LNCaP clone FGC (cell line): ENCODE results near the gene LARGE1.

Experiments
- DNase-seq: peaks from one replicate; pipeline ENCODE4 v3.0.0-alpha.2; 2011; ENCODE audit warnings: low read depth
- H3K4me3 ChIP-seq: 2 replicates; pipeline ENCODE4 v1.5.1; 2011; ENCODE audit warnings: mild to moderate bottlenecking, low read depth, low read length, control low read depth
- TF ChIP-seq, protein P1 (sequence below): IDR thresholded peaks from 2 replicates; pipeline ENCODE4 v1.5.1; 2012; ENCODE audit warnings: mild to moderate bottlenecking; ENCODE audit not compliant: control insufficient read depth, insufficient read depth; ENCODE audit errors: extremely low read depth

The LARGE1 gene

DNA sequence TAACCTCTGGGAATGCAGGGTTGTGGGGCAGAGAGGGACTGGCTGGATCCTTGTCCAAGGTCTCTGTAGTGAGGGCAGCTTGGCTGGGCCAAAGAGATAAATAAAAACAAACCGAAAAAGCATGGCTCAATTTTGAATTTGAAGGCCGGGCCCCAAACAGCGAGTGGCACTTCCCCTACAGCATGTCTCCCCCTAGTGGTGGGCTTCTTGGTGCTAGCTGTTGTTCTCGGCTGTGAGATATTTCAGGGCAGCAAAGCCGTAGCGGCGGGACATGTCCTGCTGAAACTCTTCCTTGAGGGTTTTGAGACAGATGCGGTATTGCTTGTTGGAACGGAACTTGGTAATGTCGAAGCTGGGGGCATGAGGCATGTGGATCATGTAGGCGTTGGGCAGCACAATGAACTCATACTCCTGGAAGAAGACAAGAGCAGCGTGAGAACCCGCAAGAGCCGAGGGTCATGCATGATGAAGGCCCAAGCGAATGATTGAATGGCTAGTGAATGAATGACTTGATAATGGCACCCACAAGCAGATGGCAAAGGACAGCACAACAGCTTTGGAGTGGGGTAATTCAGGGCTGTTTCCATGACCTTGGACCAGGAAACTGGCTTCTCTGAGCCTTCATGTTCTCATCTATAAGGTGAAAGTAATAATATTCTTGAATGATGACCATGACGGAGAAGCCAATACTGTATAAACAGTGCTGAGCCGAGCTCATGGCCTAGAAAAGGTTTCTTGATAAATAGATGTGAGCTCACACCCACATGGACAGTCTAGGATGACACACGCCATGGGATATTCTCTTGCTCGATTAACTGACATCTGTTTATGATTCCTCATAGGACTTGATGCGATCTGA lies 645.8 kb downstream of the LARGE1 start:
- DNase-seq = no peak
- no peak overlapping the region for H3K4me3 ChIP-seq
- TF ChIP-seq, protein P1, sequence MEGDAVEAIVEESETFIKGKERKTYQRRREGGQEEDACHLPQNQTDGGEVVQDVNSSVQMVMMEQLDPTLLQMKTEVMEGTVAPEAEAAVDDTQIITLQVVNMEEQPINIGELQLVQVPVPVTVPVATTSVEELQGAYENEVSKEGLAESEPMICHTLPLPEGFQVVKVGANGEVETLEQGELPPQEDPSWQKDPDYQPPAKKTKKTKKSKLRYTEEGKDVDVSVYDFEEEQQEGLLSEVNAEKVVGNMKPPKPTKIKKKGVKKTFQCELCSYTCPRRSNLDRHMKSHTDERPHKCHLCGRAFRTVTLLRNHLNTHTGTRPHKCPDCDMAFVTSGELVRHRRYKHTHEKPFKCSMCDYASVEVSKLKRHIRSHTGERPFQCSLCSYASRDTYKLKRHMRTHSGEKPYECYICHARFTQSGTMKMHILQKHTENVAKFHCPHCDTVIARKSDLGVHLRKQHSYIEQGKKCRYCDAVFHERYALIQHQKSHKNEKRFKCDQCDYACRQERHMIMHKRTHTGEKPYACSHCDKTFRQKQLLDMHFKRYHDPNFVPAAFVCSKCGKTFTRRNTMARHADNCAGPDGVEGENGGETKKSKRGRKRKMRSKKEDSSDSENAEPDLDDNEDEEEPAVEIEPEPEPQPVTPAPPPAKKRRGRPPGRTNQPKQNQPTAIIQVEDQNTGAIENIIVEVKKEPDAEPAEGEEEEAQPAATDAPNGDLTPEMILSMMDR = peak; percentile 62

DNA sequence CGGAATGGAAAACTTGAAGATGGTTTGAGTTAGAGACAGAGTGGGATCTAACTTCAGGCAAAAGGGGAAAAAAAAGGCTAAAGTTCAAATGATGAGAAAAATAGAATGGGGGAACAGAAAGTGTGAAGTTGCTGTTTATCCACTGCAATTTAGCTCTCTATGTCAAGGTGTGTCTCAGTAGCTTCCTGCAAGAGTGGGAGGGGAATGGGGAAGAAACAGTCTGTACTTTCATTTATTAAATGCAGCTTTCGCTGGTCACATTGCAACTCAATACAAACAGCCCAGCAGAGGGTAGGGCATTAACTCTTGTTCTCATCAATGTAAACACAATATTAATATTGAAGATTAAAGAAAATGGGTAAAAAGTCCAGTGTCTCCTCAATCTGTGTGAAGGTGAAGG lies 647.4 kb downstream of the LARGE1 start:
- H3K4me3 ChIP-seq = no peak overlapping the region
- TF ChIP-seq, protein P1 = no peak

DNA sequence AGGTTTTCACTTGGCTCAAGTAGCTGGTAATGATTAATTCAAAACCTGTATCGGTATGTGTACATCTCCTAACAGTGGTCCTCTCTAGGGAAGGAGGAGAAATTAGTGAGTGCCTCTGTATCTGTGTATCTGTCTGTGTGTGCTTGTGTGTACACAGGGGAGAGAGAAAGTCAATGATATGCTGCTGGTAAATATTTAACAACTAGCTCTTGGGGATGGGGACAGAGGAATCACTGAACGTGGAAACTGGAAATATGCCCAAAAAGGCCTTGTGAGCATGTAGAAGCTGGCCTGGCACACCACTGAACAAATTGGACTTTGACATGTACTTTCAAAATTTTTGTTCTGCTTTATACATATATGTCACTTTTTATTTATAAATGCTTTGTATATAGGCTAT lies 648.1 kb downstream of the LARGE1 start:
- DNase-seq = peak; percentile 56
- H3K4me3 ChIP-seq = no peak overlapping the region
- TF ChIP-seq, protein P1 = no peak

More for the DNA sequence above, 647.4 kb downstream of the LARGE1 start:
- no peak for DNase-seq

DNA sequence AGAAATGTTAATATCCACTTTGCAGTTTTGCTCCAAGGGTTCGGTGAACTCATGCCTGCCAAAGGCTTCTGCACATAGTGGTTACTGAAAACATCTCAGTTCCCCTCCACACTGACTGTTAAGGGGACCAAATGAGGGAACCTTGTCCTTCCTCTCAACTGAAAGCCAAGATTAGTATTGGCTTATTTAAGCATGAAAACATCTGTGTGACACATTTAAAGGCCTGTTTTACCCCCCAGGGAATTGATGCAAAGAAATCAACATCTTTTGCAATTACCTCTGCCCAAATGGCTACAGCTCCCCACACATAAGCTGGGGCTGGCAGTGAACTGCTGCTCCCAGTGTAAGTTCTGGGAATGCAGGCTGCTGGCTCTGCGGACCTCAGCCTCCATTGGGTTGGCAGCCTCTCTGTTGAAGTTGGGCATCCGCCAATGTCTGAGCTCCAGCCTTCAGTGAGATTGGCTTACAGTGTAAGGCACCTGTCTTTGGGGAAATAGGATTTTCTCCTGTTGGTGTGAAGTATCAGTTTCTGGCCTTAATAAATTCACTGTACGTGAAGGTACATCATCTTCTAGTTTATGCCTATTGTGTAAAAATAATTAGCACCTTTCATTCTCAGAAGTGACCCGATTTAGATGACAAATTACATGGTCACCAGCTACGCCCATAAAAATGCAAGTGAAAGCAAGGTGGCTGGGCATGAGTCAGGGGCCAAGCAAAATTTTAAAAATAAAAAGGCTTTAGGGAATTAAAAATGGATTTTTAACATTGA lies 648.7 kb downstream of the LARGE1 start:
- no peak overlapping the region for H3K4me3 ChIP-seq
- DNase-seq = peak; percentile 71
- TF ChIP-seq, protein P1 = peak; percentile 7; the same call in 1 of the 2 replicates

GRCh38 chr22:33270596-33270995 lies 649.7 kb downstream of the LARGE1 start:
- no peak overlapping the region for H3K4me3 ChIP-seq
- TF ChIP-seq, protein P1 = no peak
- DNase-seq = no peak

- no peak for DNase-seq
- TF ChIP-seq, protein P1 = no peak
- H3K4me3 ChIP-seq = no peak overlapping the region
Observed at GRCh38 chr22:33261699-33262098, 658.6 kb downstream of the LARGE1 start.
